Spleen (tissue), 11 donors: Measurements from ENCODE around the gene SLC17A4. TPM values are rescaled to one million over a fixed set of nuclear protein-coding genes. Genes with fewer than 3 reads are reported as not detected.

Experiments
- DNase-seq: peaks from one replicate; pipeline ENCODE4 v3.0.0-alpha.2; 2020
- H3K27ac ChIP-seq, 8 donors: fragments of 200-600 bp; sonication (generic) in 7 of 8; 1 replicate in 4 of 8; 2 replicates in 4 of 8; pipeline versions ENCODE4 v1.5.0 to v1.8.0; 2016 to 2021; ENCODE audit warnings: inconsistent platforms in 4 of 8, mild to moderate bottlenecking in 4 of 8, moderate library complexity in 1 of 8
- H3K27me3 ChIP-seq, 7 donors: fragments of 200-600 bp; sonication (generic) in 6 of 7; replicated peaks in 1 of 7; 1 replicate in 4 of 7; 2 replicates in 3 of 7; pipeline versions ENCODE4 v1.5.0 to v1.8.0; 2016 to 2021; ENCODE audit warnings: inconsistent platforms in 3 of 7, mild to moderate bottlenecking in 1 of 7
- H3K36me3 ChIP-seq, 6 donors: fragments of 200-600 bp; sonication (generic) in 5 of 6; 1 replicate in 4 of 6; 2 replicates in 2 of 6; pipeline versions ENCODE4 v1.5.0 to v1.8.0; 2016 to 2021; ENCODE audit warnings: inconsistent platforms in 2 of 6
- H3K4me1 ChIP-seq, 6 donors: fragments of 200-600 bp; sonication (generic) in 5 of 6; 1 replicate in 3 of 6; 2 replicates in 3 of 6; pipeline versions ENCODE4 v1.5.0 to v1.8.0; 2016 to 2021; ENCODE audit warnings: inconsistent platforms in 3 of 6
- H3K4me3 ChIP-seq, 8 donors: fragments of 200-600 bp; sonication (generic) in 7 of 8; 1 replicate in 4 of 8; 2 replicates in 4 of 8; pipeline versions ENCODE4 v1.5.0 to v1.8.0; 2016 to 2021; ENCODE audit warnings: inconsistent platforms in 4 of 8, mild to moderate bottlenecking in 4 of 8, moderate library complexity in 2 of 8
- H3K9me3 ChIP-seq, 8 donors: fragments of 200-600 bp; sonication (generic) in 7 of 8; 1 replicate in 4 of 8; 2 replicates in 4 of 8; pipeline versions ENCODE4 v1.5.0 to v1.8.0; 2016 to 2021; ENCODE audit warnings: inconsistent platforms in 4 of 8
- CTCF ChIP-seq, 11 experiments: fragments of 200-600 bp in 7 of 11; fragments of 450-650 bp in 4 of 11; sonication (generic) in 4 of 11; IDR thresholded peaks in 8 of 11; conservative IDR thresholded peaks in 3 of 11; 1 replicate in 7 of 11; 2 replicates in 4 of 11; pipeline versions ENCODE4 v1.4.0 to v1.8.0; 2016 to 2021; ENCODE audit warnings: antibody characterized with exemption in 11 of 11, inconsistent platforms in 4 of 11, mild to moderate bottlenecking in 1 of 11
- POLR2A ChIP-seq, 3 donors: fragments of 450-650 bp; IDR thresholded peaks; one replicate each; pipeline ENCODE4 v1.5.1; 2017; ENCODE audit warnings: antibody characterized with exemption in 3 of 3, mild to moderate bottlenecking in 1 of 3
- POLR2AphosphoS5 ChIP-seq, 3 donors: sonication (generic); formaldehyde crosslinking; IDR thresholded peaks; one replicate each; pipeline ENCODE4 v1.5.1; 2017; ENCODE audit warnings: antibody characterized with exemption in 3 of 3
- WGBS, 5 donors: extraction: QIAGEN DNeasy Blood & Tissue Kit in 3 of 5; methylation state at CpG; one replicate each; pipeline versions ENCODE4 v1.1.5 to v1.1.7; 2013 to 2018; 5-methylcytosine and 5-hydroxymethylcytosine counted together
- intact Hi-C: fragments of 100-400 bp; cut with DNase I; formaldehyde crosslinking; loops from one replicate; pipeline ENCODE4 v1.15.0; 2023; ENCODE audit warnings: low total_unique reads
- polyA plus RNA-seq, 3 donors: library from polyadenylated mRNA; stranded (reverse); fragments of 200-250 nt; gene quantifications; one replicate each; pipeline ENCODE4 v1.2.1, GENCODE V29; 2013
- total RNA-seq, 7 donors: library from RNA; depleted of rRNA in 3 of 7; stranded (reverse); fragments of >200 nt in 3 of 7; fragmentation: NEBNext Ultra II Directional in 4 of 7; extraction: Animal tissue kit (Norgen Biotek cat#: 25700) in 4 of 7; gene quantifications; one replicate each; pipeline versions ENCODE4 v1.1.0 to v1.2.1, GENCODE V29; 2016 to 2021
- donor health status: healthy with polysubstance abuse.
- donor health status: DM: no; HTN: no; CAD: no; lungs with moderate emphysema.
- donor health status: DM: no; HTN: no; CAD: no.
- donor health status: Bipolar disorder and iron deficiency.
- donor health status: healthy.
- donor health status: DM: no; HTN: no; CAD: no.
- donor health status: DM: yes; HTN: yes; CAD: no.

The SLC17A4 gene
- total and polyA plus RNA-seq, 10 donors, result not detected

- H3K4me3 ChIP-seq, result no peak overlapping the region
- H3K27me3 ChIP-seq, result peaks cover 0 to 51% (median 14%) of the 10 kb centered on the region in 7 donors
- 51 to 70% (median 59%) methylated on average over 27 to 30 of the region's 30 CpGs for WGBS, 5 donors
- no peak for DNase-seq
- H3K9me3 ChIP-seq, result peaks cover 0 to 17% (median 11%) of the 10 kb centered on the region in 8 donors
- no peaks in the 10 kb centered on the region for H3K4me1 ChIP-seq
- intact Hi-C loops, result no loop called here
- H3K36me3 ChIP-seq, result no peaks in the 10 kb centered on the region
- no peak overlapping the region for H3K27ac ChIP-seq
- no peak for TF ChIP-seq CTCF (IDR thresholded peaks at IDR 0.05 in 8 of 11, conservative IDR thresholded peaks at IDR 0.05 in 3 of 11)
- TF ChIP-seq POLR2A (IDR thresholded peaks at IDR 0.05), result no peak
- no peak for TF ChIP-seq POLR2AphosphoS5 (IDR thresholded peaks at IDR 0.05)
Measured at GRCh38 chr6:25732468-25733198, 21.9 kb upstream of the SLC17A4 start.

GRCh38 chr6:25735261-25735660 lies 19.3 kb upstream of the SLC17A4 start:
- no peak for TF ChIP-seq CTCF (IDR thresholded peaks at IDR 0.05 in 8 of 11, conservative IDR thresholded peaks at IDR 0.05 in 3 of 11)
- no peak for TF ChIP-seq POLR2AphosphoS5 (IDR thresholded peaks at IDR 0.05)
- no peak for TF ChIP-seq POLR2A (IDR thresholded peaks at IDR 0.05)
- DNase-seq, result no peak
- intact Hi-C loops, result no loop called here

GRCh38 chr6:25743868-25744267 lies 10.7 kb upstream of the SLC17A4 start:
- Histone ChIP-seq H3K36me3 (no peaks in the 10 kb centered on the region), H3K4me3 (no peak overlapping the region), H3K4me1 (no peaks in the 10 kb centered on the region), H3K27me3 (no peaks in the 10 kb centered on the region), H3K9me3 (peaks cover 0 to 7% (median 0%) of the 10 kb centered on the region in 8 donors), H3K27ac (no peak overlapping the region)
- intact Hi-C loops, result no loop called here
- TF ChIP-seq CTCF (IDR thresholded peaks at IDR 0.05 in 8 of 11, conservative IDR thresholded peaks at IDR 0.05 in 3 of 11) (no peak), POLR2AphosphoS5 (IDR thresholded peaks at IDR 0.05) (no peak), POLR2A (IDR thresholded peaks at IDR 0.05) (no peak)
- DNase-seq, result no peak

More at GRCh38 chr6:25735261-25735660, 19.3 kb upstream of the SLC17A4 start:
- H3K4me3 ChIP-seq, result no peak overlapping the region
- H3K4me1 ChIP-seq, result no peaks in the 10 kb centered on the region
- H3K27me3 ChIP-seq, result peaks cover 0 to 41% (median 14%) of the 10 kb centered on the region in 7 donors
- no peak overlapping the region for H3K27ac ChIP-seq
- no peaks in the 10 kb centered on the region for H3K36me3 ChIP-seq
- H3K9me3 ChIP-seq, result peaks cover 0 to 22% (median 12%) of the 10 kb centered on the region in 8 donors

- Histone ChIP-seq H3K4me3 (no peak overlapping the region), H3K27ac (no peak overlapping the region), H3K36me3 (no peaks in the 10 kb centered on the region), H3K4me1 (no peaks in the 10 kb centered on the region), H3K9me3 (peaks cover 0 to 7% (median 0%) of the 10 kb centered on the region in 8 donors), H3K27me3 (no peaks in the 10 kb centered on the region)
- no peak for TF ChIP-seq POLR2A (IDR thresholded peaks at IDR 0.05)
- no peak for TF ChIP-seq POLR2AphosphoS5 (IDR thresholded peaks at IDR 0.05)
- TF ChIP-seq CTCF (IDR thresholded peaks at IDR 0.05 in 8 of 11, conservative IDR thresholded peaks at IDR 0.05 in 3 of 11), result no peak
- intact Hi-C loops, result no loop called here
- no peak for DNase-seq
- WGBS, 5 donors, result 85 to 90% (median 88%) methylated on average over 4 of the region's 4 CpGs
Measured at GRCh38 chr6:25745836-25746235, 8.7 kb upstream of the SLC17A4 start.
